ENCODE results near the gene POLA1. TPM values are rescaled to one million over a fixed set of nuclear protein-coding genes. Genes with fewer than 3 reads are reported as not detected.

The POLA1 gene
- total and polyA plus RNA-seq, 2 of the 4 experiments (the other 2 are of a cell fraction) = 4.0 to 15.1 TPM

- Histone ChIP-seq H2BK20ac (ENCODE audit: low read depth, low read length) (no peak overlapping the region), H3K27ac (ENCODE audit: insufficient read depth, low read length) (no peak overlapping the region), H3K56ac (ENCODE audit: extremely low read depth, insufficient read depth, low read length) (no peak overlapping the region), H3K36me3 (ENCODE audit: control insufficient read depth, insufficient read depth, low read length) (no peaks in the 10 kb centered on the region), H2AK9ac (replicated peaks; ENCODE audit: low read depth, low read length, poor library complexity) (no peak overlapping the region), H2AFZ (replicated peaks; ENCODE audit: low read length, poor library complexity) (no peak overlapping the region), H3K9me1 (ENCODE audit: insufficient read depth, low read length) (no peaks in the 10 kb centered on the region; the same call in 1 of the 2 replicates), H3K4me2 (ENCODE audit: low read depth, low read length) (no peak overlapping the region), H3K14ac (replicated peaks; ENCODE audit: low read depth, low read length) (no peak overlapping the region), H3K4me3 (ENCODE audit: insufficient read depth, low read depth, low read length) (no peak overlapping the region), H3K23ac (ENCODE audit: low read depth, low read length) (no peak overlapping the region), H3K18ac (ENCODE audit: low read depth, low read length) (no peak overlapping the region), H2AK5ac (ENCODE audit: low read depth, low read length) (no peak overlapping the region), H4K20me1 (ENCODE audit: insufficient read depth, low read length) (no peaks in the 10 kb centered on the region), H2BK5ac (ENCODE audit: low read depth, low read length, poor library complexity, severe bottlenecking) (no peak overlapping the region), H4K91ac (ENCODE audit: insufficient read depth, low read depth, low read length) (no peak overlapping the region), H4K5ac (ENCODE audit: low read depth, low read length) (no peak overlapping the region), H3K4ac (ENCODE audit: low read depth, low read length) (no peak overlapping the region), H3K79me1 (ENCODE audit: low read depth in 1 of 2, low read length in 2 of 2) (no peaks in the 10 kb centered on the region), H2BK15ac (ENCODE audit: low read depth, low read length) (no peak overlapping the region), H2BK120ac (ENCODE audit: low read depth, low read length) (no peak overlapping the region), H3K9ac (ENCODE audit: low read depth, low read length) (no peak overlapping the region), H3K4me1 (ENCODE audit: control insufficient read depth, insufficient read depth, low read length) (no peaks in the 10 kb centered on the region), H3K9me3 (ENCODE audit: control insufficient read depth, insufficient read depth, low read length) (no peaks in the 10 kb centered on the region), H3K27me3 (ENCODE audit: control insufficient read depth, insufficient read depth, low read length) (no peaks in the 10 kb centered on the region), H4K8ac (ENCODE audit: low read depth in 2 of 2, low read length in 2 of 2) (no peak overlapping the region)
- 90% methylated on average over 1 of the region's 6 CpGs; no CpG with 5 or more reads in 1 of the 2 experiments for WGBS, 2 experiments (ENCODE audit: extremely low coverage in 2 of 2, insufficient read length in 1 of 2)
- ATAC-seq (ENCODE audit: low read depth) (no peak), DNase-seq (no peak)
- intact Hi-C loops (cut with micrococcal nuclease) = no loop called here
- in situ Hi-C loops (cut with MboI; ENCODE audit: low sequenced_read_pairs) = no loop called here
- CTCF ChIA-PET = interaction anchor here (1.8 kb wide), 1 partner anchor 8 kb away, joined by 4 read pairs; no protein-coding TSS in a partner anchor
- BruUV-seq (replicated peaks) = no TSS peak
- TF ChIP-seq CEBPB (IDR thresholded peaks at IDR 0.05; ENCODE audit: low read depth, low read length) = no peak
- TF ChIP-seq SMC3 (IDR thresholded peaks at IDR 0.05; ENCODE audit: low read depth, low read length) = no peak
- TF ChIP-seq BHLHE40 (IDR thresholded peaks at IDR 0.05; ENCODE audit: low read depth, low read length) = no peak
- TF ChIP-seq POLR2A (IDR thresholded peaks at IDR 0.05; ENCODE audit: low read depth, low read length) = no peak
- no peak for TF ChIP-seq MAFK (IDR thresholded peaks at IDR 0.05; ENCODE audit: low read depth, low read length)
- TF ChIP-seq, protein P1, sequence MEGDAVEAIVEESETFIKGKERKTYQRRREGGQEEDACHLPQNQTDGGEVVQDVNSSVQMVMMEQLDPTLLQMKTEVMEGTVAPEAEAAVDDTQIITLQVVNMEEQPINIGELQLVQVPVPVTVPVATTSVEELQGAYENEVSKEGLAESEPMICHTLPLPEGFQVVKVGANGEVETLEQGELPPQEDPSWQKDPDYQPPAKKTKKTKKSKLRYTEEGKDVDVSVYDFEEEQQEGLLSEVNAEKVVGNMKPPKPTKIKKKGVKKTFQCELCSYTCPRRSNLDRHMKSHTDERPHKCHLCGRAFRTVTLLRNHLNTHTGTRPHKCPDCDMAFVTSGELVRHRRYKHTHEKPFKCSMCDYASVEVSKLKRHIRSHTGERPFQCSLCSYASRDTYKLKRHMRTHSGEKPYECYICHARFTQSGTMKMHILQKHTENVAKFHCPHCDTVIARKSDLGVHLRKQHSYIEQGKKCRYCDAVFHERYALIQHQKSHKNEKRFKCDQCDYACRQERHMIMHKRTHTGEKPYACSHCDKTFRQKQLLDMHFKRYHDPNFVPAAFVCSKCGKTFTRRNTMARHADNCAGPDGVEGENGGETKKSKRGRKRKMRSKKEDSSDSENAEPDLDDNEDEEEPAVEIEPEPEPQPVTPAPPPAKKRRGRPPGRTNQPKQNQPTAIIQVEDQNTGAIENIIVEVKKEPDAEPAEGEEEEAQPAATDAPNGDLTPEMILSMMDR (conservative IDR thresholded peaks at IDR 0.05; ENCODE audit: low read depth, low read length) = no peak
- no peak for TF ChIP-seq CHD1 (IDR thresholded peaks at IDR 0.05; ENCODE audit: low read depth, low read length)
- no peak for TF ChIP-seq RFX5 (IDR thresholded peaks at IDR 0.05; ENCODE audit: low read depth, low read length)
- no peak for TF ChIP-seq RCOR1 (IDR thresholded peaks at IDR 0.05; ENCODE audit: insufficient replicate concordance, low read length)
- TF ChIP-seq USF2 (IDR thresholded peaks at IDR 0.05; ENCODE audit: low read depth, low read length) = no peak
- dilution Hi-C loops (cut with HindIII; ENCODE audit: low sequenced_read_pairs, unreplicated experiment) = no loop called here
- POLR2A ChIA-PET (ENCODE audit: unreplicated experiment) = no interaction called here
These were observed 67.6 kb downstream of the POLA1 start for GRCh38 chrX:24761306-24761705.

Measured in IMR-90 (cell line).